ENCODE measurements around the gene MEIOC.

DNA sequence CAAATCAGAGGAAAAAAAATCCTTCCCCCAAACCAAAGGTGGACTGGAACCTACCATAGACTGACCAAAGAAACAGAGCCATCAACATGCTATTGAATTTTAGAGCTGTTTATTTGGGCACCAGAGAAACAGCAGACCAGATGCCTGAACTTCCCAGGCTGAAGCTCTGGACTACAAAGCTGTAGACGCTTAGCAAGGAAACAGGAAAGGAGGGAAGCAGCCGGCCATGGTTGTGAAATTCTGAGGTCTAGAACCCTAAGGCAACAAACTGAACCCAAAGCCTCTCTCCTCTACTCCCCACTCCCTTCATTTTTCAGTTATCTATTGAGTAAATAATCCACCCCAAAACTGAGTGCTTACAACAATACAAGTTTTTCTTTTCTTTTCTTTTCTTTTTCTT lies 45.4 kb upstream of the MEIOC start:
- TF ChIP-seq BRCA1 (IDR thresholded peaks at IDR 0.05; ENCODE audit: low read depth, low read length) (no peak), EZH2 (IDR thresholded peaks at IDR 0.05; ENCODE audit: low read depth, low read length, severe bottlenecking) (no peak), POLR2A (IDR thresholded peaks at IDR 0.05; ENCODE audit: control extremely low read depth in 1 of 2, low read depth in 2 of 2, low read length in 2 of 2) (no peak), CREB1 (IDR thresholded peaks at IDR 0.05) (no peak), CBX8 (IDR thresholded peaks at IDR 0.05; ENCODE audit: borderline replicate concordance, low read depth, low read length) (no peak), JUND (IDR thresholded peaks at IDR 0.05; ENCODE audit: low read length) (no peak)
- TF ChIP-seq, protein P1, sequence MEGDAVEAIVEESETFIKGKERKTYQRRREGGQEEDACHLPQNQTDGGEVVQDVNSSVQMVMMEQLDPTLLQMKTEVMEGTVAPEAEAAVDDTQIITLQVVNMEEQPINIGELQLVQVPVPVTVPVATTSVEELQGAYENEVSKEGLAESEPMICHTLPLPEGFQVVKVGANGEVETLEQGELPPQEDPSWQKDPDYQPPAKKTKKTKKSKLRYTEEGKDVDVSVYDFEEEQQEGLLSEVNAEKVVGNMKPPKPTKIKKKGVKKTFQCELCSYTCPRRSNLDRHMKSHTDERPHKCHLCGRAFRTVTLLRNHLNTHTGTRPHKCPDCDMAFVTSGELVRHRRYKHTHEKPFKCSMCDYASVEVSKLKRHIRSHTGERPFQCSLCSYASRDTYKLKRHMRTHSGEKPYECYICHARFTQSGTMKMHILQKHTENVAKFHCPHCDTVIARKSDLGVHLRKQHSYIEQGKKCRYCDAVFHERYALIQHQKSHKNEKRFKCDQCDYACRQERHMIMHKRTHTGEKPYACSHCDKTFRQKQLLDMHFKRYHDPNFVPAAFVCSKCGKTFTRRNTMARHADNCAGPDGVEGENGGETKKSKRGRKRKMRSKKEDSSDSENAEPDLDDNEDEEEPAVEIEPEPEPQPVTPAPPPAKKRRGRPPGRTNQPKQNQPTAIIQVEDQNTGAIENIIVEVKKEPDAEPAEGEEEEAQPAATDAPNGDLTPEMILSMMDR (IDR thresholded peaks at IDR 0.05; ENCODE audit: control extremely low read depth in 1 of 3, insufficient read depth in 1 of 3, low read depth in 1 of 3, low read length in 3 of 3): no peak

All from H1 (cell line).